PC-9 (cell line): ENCODE results near the gene WBP1L. TPM values are rescaled to one million over a fixed set of nuclear protein-coding genes. Genes with fewer than 3 reads are reported as not detected.
"Not testable (repeated sequence)": the region's sequence is repeated elsewhere in the genome, so short reads cannot be mapped to it uniquely, and the experiment has no call there.

ENCODE experiments used
- BruUV-seq: library from RNA; stranded (reverse); fragments of 400-500 nt; replicated peaks from 2 replicates; lab custom pipeline; 2021; lab: Mats Ljungman, UMichigan
- CTCF ChIA-PET: fragments of 300-600 bp; sonication (Branson Sonifier 250); formaldehyde crosslinking; loops from one replicate; lab custom pipeline; 2022; ENCODE audit warnings: antibody characterized with exemption; lab: Charles Lee
- POLR2A ChIA-PET: fragments of 300-600 bp; sonication (Branson Sonifier 250); formaldehyde crosslinking; loops from one replicate; lab custom pipeline; 2022; ENCODE audit warnings: antibody characterized with exemption; ENCODE audit not compliant: unreplicated experiment; lab: Charles Lee
- DNase-seq, 2 experiments: peaks; one replicate each; pipeline versions ENCODE4 v3.0.0 to v3.0.0-alpha.2; 2015 to 2022; ENCODE audit warnings: mixed read lengths in 1 of 2
- H2AFZ ChIP-seq: fragments of 200-600 bp; sonication (generic); 2 replicates; pipeline ENCODE4 v1.8.1; 2017; ENCODE audit warnings: antibody characterized with exemption
- H3F3A ChIP-seq: fragments of 200-600 bp; sonication (generic); 2 replicates; pipeline ENCODE4 v1.8.1; 2017; ENCODE audit warnings: antibody characterized with exemption, mild to moderate bottlenecking, low read depth; ENCODE audit not compliant: insufficient read depth
- H3K27ac ChIP-seq: fragments of 200-600 bp; sonication (generic); 2 replicates; pipeline ENCODE4 v1.6.1; 2016; ENCODE audit warnings: mixed run types
- H3K27me3 ChIP-seq: fragments of 200-600 bp; sonication (generic); 2 replicates; pipeline ENCODE4 v1.6.1; 2016; ENCODE audit warnings: low read depth, mixed run types; ENCODE audit not compliant: insufficient read depth
- H3K36me3 ChIP-seq: fragments of 200-600 bp; sonication (generic); 2 replicates; pipeline ENCODE4 v1.6.1; 2016; ENCODE audit warnings: low read depth, mixed run types
- H3K4me1 ChIP-seq: fragments of 200-600 bp; sonication (generic); replicated peaks from 2 replicates; pipeline ENCODE4 v1.6.1; 2016; ENCODE audit warnings: mixed run types; ENCODE audit not compliant: insufficient read depth
- H3K4me2 ChIP-seq: fragments of 200-600 bp; sonication (generic); 2 replicates; pipeline ENCODE4 v1.6.1; 2017; ENCODE audit warnings: mixed run types
- H3K4me3 ChIP-seq: fragments of 200-600 bp; sonication (generic); 2 replicates; pipeline ENCODE4 v1.6.1; 2016; ENCODE audit warnings: mixed run types
- H3K79me2 ChIP-seq: fragments of 200-600 bp; sonication (generic); 2 replicates; pipeline ENCODE4 v1.6.1; 2017; ENCODE audit warnings: low read depth, mixed run types
- H3K9me2 ChIP-seq: fragments of 200-600 bp; sonication (generic); 2 replicates; pipeline ENCODE4 v1.8.1; 2017; ENCODE audit warnings: mild to moderate bottlenecking; ENCODE audit not compliant: insufficient read depth
- H3K9me3 ChIP-seq: fragments of 200-600 bp; sonication (generic); 2 replicates; pipeline ENCODE4 v1.8.1; 2016; ENCODE audit warnings: low read depth; ENCODE audit not compliant: insufficient read depth
- H4K20me1 ChIP-seq: fragments of 200-600 bp; sonication (generic); 2 replicates; pipeline ENCODE4 v1.8.1; 2017; ENCODE audit not compliant: insufficient read depth
- EZH2 ChIP-seq: fragments of 200-600 bp; sonication (generic); IDR thresholded peaks from 2 replicates; pipeline ENCODE4 v1.8.0; 2017; ENCODE audit warnings: antibody characterized with exemption, low read depth
- intact Hi-C: fragments of 100-400 bp; cut with micrococcal nuclease; formaldehyde crosslinking; loops from one replicate; pipeline ENCODE4 v1.10.0; 2022; ENCODE audit not compliant: unreplicated experiment
- total RNA-seq: library from RNA; stranded (reverse); gene quantifications from 2 replicates; pipeline ENCODE4 v1.2.3, GENCODE V29; 2021
- TF ChIP-seq, protein P1 (sequence below): fragments of 200-600 bp; sonication (generic); conservative IDR thresholded peaks from 2 replicates; pipeline ENCODE4 v1.6.1; 2017; ENCODE audit warnings: mixed run types, antibody characterized with exemption, mild to moderate bottlenecking, moderate library complexity

The WBP1L gene
- total RNA-seq, 1 experiment from 2014 or later = 19.7 TPM

DNA sequence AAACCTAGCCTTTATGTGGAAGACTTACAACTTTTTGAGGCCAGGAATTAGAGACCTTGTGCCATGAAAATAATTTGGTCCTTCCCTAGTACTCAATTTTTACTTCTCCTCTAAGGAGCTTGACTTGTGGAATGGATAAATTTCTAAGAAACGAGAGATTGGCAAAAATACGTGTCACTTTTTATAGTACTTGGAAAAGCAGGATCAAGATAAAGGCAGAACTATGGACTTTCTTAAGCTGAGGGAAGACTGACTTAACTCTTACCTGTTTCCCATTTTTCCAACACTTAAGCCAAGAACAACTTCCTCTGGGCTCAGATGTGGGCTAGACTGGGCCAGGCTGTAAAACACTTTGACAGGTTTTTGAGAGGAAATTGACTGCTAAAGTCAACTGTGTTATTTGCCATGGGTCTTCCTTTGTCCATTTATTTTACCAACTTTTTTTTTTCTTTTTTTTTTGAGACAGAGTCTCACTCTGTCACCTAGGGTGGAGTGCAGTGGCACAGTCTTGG, 2.0 kb upstream of the WBP1L start:
- no peaks in the 10 kb centered on the region for H3K36me3 ChIP-seq
- H3K9me3 ChIP-seq = no peaks in the 10 kb centered on the region
- intact Hi-C loops = loop anchor here (2.0 to 5.0 kb wide), 2 partner anchors 76 to 171 kb away; no protein-coding TSS in a partner anchor
- H3K4me3 ChIP-seq = no peak overlapping the region
- H3K4me2 ChIP-seq = no peak overlapping the region
- no peaks in the 10 kb centered on the region for H4K20me1 ChIP-seq
- H3F3A ChIP-seq = peaks cover 3% of the 10 kb centered on the region; the same call in 1 of the 2 replicates
- CTCF ChIA-PET = no interaction called here
- no peaks in the 10 kb centered on the region for H3K9me2 ChIP-seq
- TF ChIP-seq, protein P1, sequence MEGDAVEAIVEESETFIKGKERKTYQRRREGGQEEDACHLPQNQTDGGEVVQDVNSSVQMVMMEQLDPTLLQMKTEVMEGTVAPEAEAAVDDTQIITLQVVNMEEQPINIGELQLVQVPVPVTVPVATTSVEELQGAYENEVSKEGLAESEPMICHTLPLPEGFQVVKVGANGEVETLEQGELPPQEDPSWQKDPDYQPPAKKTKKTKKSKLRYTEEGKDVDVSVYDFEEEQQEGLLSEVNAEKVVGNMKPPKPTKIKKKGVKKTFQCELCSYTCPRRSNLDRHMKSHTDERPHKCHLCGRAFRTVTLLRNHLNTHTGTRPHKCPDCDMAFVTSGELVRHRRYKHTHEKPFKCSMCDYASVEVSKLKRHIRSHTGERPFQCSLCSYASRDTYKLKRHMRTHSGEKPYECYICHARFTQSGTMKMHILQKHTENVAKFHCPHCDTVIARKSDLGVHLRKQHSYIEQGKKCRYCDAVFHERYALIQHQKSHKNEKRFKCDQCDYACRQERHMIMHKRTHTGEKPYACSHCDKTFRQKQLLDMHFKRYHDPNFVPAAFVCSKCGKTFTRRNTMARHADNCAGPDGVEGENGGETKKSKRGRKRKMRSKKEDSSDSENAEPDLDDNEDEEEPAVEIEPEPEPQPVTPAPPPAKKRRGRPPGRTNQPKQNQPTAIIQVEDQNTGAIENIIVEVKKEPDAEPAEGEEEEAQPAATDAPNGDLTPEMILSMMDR = no peak
- no peak for TF ChIP-seq EZH2
- H3K27ac ChIP-seq = no peak overlapping the region
- no TSS peak for BruUV-seq
- 0 out of 2 replicates have a peak, but pooled peaks cover 12% of the 10 kb centered on the region for H3K4me1 ChIP-seq
- no peaks in the 10 kb centered on the region for H3K27me3 ChIP-seq
- POLR2A ChIA-PET = no interaction called here
- H3K79me2 ChIP-seq = peaks cover 26% of the 10 kb centered on the region
- DNase-seq = no peak
- no peak overlapping the region for H2AFZ ChIP-seq

- intact Hi-C loops = loop anchor here (5.0 kb wide), 1 partner anchor 75 kb away; no protein-coding TSS in a partner anchor
- H3K9me3 ChIP-seq, H4K20me1 ChIP-seq, H3K36me3 ChIP-seq, CTCF ChIA-PET, POLR2A ChIA-PET, H3K27me3 ChIP-seq, H3K9me2 ChIP-seq, H2AFZ ChIP-seq, H3K4me3 ChIP-seq, DNase-seq, H3K4me2 ChIP-seq, BruUV-seq, H3F3A ChIP-seq, H3K27ac ChIP-seq: not testable (repeated sequence)
- peaks cover 26% of the 10 kb centered on the region for H3K79me2 ChIP-seq
- 0 out of 2 replicates have a peak, but pooled peaks cover 12% of the 10 kb centered on the region for H3K4me1 ChIP-seq
These were observed 1.4 kb upstream of the WBP1L start for GRCh38 chr10:102742313-102742712.

DNA sequence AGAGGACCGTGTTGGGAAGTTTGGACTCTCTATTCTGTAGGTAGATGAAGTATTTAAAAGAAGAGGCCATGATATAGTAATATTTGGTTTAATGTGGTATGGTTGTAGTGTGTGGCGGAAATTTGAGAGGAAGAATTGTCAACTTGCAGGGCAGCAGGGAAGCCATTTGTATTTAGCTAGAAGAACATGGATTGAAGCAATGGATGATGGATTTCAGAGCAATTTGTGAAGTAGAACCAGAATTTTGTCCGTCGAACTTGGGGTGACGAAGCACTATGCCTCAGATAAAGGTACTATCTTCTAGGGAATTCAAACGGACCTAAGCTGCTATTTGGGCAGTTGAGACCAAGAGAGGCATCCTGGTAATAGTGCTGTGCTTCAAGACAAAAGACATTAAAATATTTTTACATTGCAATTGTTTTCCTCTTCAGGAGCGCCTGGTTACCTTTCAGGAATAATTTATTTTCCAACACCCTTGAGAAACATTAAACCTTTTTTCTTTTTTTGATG, 615 bp upstream of the WBP1L start:
- Histone ChIP-seq H3K4me1 (0 out of 2 replicates have a peak, but pooled peaks cover 12% of the 10 kb centered on the region), H3K4me2 (peak overlapping the region; percentile 75), H3K27ac (no peak overlapping the region), H3K9me2 (no peaks in the 10 kb centered on the region), H4K20me1 (no peaks in the 10 kb centered on the region), H3K36me3 (no peaks in the 10 kb centered on the region), H3K4me3 (peak overlapping the region; percentile 30; the same call in 1 of the 2 replicates), H3F3A (no peaks in the 10 kb centered on the region; the same call in 1 of the 2 replicates), H3K27me3 (no peaks in the 10 kb centered on the region), H3K9me3 (no peaks in the 10 kb centered on the region), H2AFZ (peak overlapping the region; percentile 83), H3K79me2 (peaks cover 26% of the 10 kb centered on the region)
- TF ChIP-seq, protein P1 = no peak
- no peak for TF ChIP-seq EZH2
- CTCF ChIA-PET = interaction anchor here (0.7 kb wide), 1 partner anchor 489 kb away, joined by 5 read pairs; no protein-coding TSS in a partner anchor
- intact Hi-C loops = loop anchor here (5.0 kb wide), 1 partner anchor 74 kb away; no protein-coding TSS in a partner anchor
- BruUV-seq = no TSS peak
- POLR2A ChIA-PET = interaction anchor here (0.6 to 0.7 kb wide), 2 partner anchors 535 to 811 kb away, joined by 4 to 12 read pairs; no protein-coding TSS in a partner anchor
- no peak for DNase-seq
